ENCODE measurements around the gene PDE11A. TPM values are rescaled to one million over a fixed set of nuclear protein-coding genes. Genes with fewer than 3 reads are reported as not detected.

PDE11A gene
- total and polyA plus RNA-seq, 2 of the 8 experiments (the other 6 are each of a cell fraction or from before 2014, with no cell fraction given) = 0.19 to 0.23 TPM

- TF ChIP-seq ATF3 (IDR thresholded peaks at IDR 0.05; ENCODE audit: insufficient read depth, low read depth, low read length) = no peak
- no peak for TF ChIP-seq FOSL1 (IDR thresholded peaks at IDR 0.05; ENCODE audit: insufficient read depth, low read depth, low read length)
- TF ChIP-seq CTBP2 (IDR thresholded peaks at IDR 0.05; ENCODE audit: borderline replicate concordance, insufficient read depth, insufficient read length, low read length) = no peak
Observed at GRCh38 chr2:177758591-177759371, 313.8 kb downstream of the PDE11A start (continued).

Data from H1 (cell line).